Fibroblast of mammary gland (primary cell): ENCODE data around the gene CORT.

Source experiments
- DNase-seq: peaks from one replicate; pipeline ENCODE4 v3.0.0-alpha.2; 2010; ENCODE audit warnings: low read depth
- H3K4me3 ChIP-seq: 2 replicates; pipeline ENCODE4 v1.5.1; 2011; ENCODE audit warnings: low read depth, mild to moderate bottlenecking, low read length, moderate library complexity; ENCODE audit not compliant: control insufficient read depth
- TF ChIP-seq, protein P1 (sequence below): conservative IDR thresholded peaks from 2 replicates; pipeline ENCODE4 v1.5.1; 2011; ENCODE audit warnings: low read depth, low read length, inconsistent platforms; ENCODE audit not compliant: control insufficient read depth, insufficient read depth

The CORT gene

DNA sequence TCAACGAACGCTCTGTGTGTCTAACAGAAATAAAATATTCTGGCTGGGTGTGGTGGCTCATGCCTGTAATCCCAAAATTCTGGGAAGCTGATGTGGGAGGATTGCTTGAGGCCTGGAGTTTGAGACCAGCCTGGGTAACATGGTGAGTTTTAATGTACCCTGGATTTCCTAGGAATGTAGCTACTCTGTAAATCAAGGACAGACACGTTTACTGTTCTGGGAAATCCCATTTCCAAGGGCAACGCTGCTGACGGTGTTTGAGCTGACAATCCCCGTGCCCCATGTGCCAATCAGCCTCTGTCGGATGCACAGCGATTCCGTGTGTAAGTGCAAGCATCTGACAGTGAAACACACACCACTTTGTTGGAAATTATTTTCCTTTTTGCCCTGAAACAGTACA, 8.0 kb downstream of the CORT start:
- TF ChIP-seq, protein P1, sequence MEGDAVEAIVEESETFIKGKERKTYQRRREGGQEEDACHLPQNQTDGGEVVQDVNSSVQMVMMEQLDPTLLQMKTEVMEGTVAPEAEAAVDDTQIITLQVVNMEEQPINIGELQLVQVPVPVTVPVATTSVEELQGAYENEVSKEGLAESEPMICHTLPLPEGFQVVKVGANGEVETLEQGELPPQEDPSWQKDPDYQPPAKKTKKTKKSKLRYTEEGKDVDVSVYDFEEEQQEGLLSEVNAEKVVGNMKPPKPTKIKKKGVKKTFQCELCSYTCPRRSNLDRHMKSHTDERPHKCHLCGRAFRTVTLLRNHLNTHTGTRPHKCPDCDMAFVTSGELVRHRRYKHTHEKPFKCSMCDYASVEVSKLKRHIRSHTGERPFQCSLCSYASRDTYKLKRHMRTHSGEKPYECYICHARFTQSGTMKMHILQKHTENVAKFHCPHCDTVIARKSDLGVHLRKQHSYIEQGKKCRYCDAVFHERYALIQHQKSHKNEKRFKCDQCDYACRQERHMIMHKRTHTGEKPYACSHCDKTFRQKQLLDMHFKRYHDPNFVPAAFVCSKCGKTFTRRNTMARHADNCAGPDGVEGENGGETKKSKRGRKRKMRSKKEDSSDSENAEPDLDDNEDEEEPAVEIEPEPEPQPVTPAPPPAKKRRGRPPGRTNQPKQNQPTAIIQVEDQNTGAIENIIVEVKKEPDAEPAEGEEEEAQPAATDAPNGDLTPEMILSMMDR = no peak
- H3K4me3 ChIP-seq = no peak overlapping the region
- no peak for DNase-seq

DNA sequence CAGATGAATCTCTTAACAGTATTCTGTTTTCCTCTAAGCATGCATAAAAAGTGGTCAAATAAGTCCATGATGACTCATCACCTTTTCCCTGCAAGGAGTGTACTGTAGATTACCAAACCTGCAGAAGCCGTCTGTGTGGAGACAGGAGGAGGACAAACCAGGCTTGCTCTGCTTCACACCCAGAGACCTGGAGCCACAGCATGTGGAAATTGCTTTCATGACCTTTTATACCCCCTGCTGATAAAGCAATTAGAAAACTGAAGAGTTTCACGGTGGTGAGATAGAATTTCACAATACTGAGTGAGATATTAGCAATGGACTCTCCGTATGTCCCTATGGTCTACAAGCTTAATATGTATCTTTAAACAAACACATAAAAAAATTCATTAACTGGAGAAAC, 9.4 kb downstream of the CORT start:
- TF ChIP-seq, protein P1 = no peak
- no peak overlapping the region for H3K4me3 ChIP-seq
- peak; percentile 79 for DNase-seq

DNA sequence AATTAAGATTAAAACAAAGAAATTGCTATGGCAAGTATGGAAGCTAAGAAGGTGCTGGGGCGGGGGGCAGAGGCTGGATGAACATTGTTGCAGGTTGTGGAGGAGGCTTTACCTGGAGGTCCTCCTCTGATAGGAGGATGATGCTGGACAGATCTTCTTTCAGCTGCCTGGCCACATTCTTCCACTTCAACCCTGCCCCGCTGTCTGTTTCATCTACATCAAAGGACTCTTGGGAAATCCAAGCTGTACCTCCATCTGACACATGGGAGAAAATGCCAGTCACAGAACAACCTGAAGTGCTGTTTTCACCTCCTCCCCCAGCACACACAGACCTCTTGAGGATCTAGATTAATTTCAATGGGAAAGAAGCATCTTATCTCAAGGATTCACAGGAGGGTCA, 17.2 kb downstream of the CORT start:
- DNase-seq = no peak
- TF ChIP-seq, protein P1 = no peak
- H3K4me3 ChIP-seq = no peak overlapping the region

DNA sequence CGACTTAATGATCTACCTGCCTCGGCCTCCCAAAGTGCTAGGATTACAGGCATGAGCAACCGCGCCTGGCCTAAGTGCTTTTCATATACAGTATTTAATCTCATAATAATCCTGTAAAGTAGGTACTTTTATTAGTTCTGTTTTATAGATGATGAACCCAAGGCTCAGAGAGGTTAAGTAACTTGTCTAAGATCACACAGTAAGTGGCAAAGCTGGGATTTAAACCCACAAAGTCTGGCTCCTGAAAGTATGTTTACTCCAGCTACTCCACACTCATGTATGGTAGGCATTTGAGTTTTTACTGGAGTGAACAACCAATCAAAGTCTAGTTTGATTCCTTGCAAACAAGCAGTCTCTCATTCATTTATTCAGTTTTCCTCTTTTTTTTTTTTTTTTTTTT, 20.2 kb downstream of the CORT start:
- DNase-seq = no peak
- TF ChIP-seq, protein P1 = no peak
- H3K4me3 ChIP-seq = no peak overlapping the region

DNA sequence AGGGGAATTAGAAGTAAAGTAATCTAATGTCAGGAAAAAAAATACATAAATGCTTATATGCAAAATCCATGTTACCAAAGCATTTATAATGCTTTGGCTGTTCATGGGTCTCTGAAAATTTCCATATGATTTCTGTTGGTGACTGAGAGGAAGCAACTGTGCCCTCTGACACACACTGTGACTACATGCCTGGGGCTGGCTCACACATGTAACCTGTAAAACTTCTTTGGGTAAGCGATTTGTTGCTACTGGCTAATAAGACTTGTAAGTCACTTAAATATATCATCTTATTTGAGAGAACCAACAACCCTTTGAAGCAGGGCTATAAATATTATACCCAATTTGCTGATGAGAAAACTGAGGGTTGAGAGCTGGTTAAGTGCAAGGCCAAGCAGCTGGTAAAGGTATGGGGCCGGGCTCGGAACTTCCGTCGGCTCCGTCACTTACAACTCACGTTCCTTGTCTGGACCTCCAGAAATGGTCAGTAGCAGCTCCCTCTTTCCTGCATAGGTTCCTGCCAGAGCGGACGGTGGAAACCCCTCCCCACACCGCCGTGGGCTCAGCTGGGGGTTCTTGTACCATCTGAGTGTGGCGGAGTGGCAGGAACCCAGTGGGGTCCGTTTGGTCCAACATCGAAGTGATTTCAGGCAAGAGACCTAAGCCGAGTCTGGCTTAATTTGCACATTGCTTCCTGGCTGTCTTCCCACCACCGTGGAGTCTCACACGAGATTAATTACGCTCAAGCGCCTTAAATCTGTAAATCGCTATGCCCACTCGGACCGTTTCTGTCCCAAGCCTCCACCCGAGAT, 21.8 kb downstream of the CORT start:
- peak overlapping the region; percentile 86 for H3K4me3 ChIP-seq
- TF ChIP-seq, protein P1 = no peak
- peak; percentile 34 for DNase-seq

DNA sequence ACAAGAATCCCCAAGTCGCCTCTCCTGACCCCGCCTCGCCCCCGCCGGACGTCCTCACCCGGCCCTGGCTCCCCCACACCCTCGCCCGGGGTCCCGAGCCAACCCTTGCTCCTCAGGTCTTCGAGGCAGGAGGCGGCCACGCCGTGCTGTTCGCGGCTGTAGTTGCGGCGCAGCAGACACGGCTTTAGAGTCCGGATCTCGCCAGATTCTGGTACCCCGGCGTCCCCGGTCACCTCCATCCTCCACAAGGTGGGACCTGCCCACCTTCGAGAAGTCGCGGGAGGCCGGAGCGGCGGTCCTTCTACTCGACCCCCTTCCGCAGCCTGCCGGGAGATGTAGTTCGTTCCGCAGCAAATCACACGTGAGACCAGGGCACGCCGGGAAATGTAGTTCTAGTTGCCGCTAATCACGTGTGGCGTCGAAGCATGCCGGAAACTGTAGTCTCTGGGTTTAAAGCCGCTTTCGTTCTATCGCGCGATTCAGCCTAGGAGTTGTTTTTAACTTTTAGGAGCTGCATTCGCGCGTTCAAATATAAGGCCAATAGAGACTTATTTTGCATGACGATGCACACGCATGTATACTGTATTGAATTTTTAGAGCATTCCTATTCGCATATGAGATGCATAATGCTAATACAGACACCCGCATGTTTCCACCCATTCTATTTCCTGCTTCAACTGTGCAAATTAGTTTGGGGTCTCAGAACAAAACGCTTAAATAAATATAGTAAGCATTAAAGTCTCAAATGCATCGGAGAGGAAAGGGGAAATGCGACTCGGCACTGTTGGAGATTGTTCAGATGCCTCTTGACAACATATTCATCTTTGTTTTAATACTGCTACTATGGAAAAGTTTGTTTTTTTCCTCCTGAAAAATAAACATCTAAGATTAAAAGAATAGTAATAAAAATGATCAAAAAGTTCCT, 22.7 kb downstream of the CORT start, which contains the start of gene DFFA:
DFFA (minus strand) TSS at position 310 of the 925 bp plus-strand sequence; CDS start at position 239, 71 bp downstream.
- TF ChIP-seq, protein P1 = no peak
- peak; percentile 95 for DNase-seq
- peak within 1 kb of the TSS; percentile 86 for H3K4me3 ChIP-seq
